Renal cortical epithelial cell (primary cell): ENCODE measurements around the gene ABCC2. TPM values are rescaled to one million over a fixed set of nuclear protein-coding genes. Genes with fewer than 3 reads are reported as not detected.
"Not testable (repeated sequence)": the region's sequence is repeated elsewhere in the genome, so short reads cannot be mapped to it uniquely, and the experiment has no call there.

ENCODE experiments used
- DNase-seq: peaks from one replicate; pipeline ENCODE4 v3.0.0-alpha.2; 2011; ENCODE audit warnings: low read depth
- total RNA-seq: library from RNA; depleted of rRNA; stranded (reverse); fragments of >200 nt; gene quantifications from 2 replicates; pipeline ENCODE4 v1.2.3, GENCODE V29; 2014

ABCC2 gene
- 0.17 and 0.65 TPM in 2 replicates for total RNA-seq

DNA sequence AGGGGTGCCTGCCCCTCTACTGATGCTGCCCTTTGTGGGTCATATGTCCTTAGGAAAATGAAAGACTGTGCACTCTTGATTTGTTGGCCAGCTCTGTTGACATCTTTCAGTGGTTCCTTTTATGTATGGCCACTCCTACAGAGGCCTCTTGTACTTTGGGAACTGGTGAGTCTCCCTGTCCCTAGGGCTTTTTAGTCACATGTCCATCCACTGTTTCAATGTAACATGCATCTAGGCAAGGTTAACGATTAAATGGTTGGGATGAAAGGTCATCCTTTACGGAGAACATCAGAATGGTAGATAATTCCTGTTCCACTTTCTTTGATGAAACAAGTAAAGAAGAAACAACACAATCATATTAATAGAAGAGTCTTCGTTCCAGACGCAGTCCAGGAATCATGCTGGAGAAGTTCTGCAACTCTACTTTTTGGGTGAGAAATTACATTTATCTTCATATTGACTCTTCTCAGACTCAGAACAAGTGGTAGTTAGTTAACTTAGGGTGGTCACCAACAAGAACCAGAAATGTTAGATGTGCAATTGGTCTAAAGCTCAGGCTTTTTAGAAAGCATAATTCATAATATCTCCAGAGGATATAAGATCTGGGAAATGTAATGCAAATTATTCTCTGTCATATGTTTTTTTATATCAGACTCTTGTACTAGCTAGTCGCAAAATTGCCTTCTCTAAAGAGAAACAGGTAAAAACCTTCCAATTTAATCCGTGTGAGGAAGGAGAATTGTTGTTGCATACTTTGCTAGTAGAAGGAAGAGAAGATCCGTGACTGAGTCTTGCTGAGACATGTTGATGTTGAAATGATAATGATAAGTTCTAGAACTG lies at the start of gene ABCC2:
ABCC2 (plus strand) TSS at position 194 of the 840 bp plus-strand sequence; CDS start at position 399, 205 bp downstream.
- DNase-seq = peak; percentile 69

- no peak for DNase-seq
These were observed 49.1 kb upstream of the ABCC2 start for GRCh38 chr10:99733366-99733765.

DNA sequence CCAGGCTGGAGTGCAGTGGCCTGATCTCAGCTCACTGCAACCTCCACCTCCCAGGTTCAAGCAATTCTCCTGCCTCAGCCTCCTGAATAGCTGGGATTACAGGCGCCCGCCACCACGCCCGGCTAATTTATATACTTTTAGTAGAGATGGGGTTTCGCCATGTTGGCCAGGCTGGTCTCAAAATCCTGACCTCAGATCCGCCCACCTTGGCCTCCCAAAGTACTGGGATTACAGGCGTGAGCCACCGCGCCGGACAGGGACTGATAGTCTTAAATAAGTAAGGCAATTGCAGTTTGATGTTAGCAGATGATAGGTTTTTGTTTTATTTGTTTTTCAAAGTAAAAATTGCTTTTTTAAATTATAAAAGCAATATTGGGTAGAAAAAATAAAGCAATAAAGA lies 48.3 kb upstream of the ABCC2 start:
- not testable (repeated sequence) for DNase-seq

DNA sequence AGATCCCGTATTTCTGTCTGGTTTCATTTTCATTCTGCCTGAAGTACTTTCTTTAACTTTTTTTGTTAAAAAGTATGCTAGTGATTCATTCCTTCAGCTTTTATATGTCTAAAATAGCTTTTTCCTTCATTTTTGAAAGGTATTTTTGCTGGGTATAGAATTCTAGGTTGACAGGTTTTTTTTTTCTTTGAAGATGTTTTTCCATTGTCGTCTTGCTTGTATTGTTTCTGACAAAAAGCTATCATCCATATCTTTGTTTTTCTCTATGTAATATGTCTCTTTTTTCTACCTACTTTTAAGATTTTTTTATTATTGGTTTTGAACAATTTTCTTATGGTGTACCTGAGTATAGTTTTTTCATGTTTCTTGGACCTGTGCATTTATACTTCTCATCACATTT lies 42.2 kb upstream of the ABCC2 start:
- no peak for DNase-seq

DNA sequence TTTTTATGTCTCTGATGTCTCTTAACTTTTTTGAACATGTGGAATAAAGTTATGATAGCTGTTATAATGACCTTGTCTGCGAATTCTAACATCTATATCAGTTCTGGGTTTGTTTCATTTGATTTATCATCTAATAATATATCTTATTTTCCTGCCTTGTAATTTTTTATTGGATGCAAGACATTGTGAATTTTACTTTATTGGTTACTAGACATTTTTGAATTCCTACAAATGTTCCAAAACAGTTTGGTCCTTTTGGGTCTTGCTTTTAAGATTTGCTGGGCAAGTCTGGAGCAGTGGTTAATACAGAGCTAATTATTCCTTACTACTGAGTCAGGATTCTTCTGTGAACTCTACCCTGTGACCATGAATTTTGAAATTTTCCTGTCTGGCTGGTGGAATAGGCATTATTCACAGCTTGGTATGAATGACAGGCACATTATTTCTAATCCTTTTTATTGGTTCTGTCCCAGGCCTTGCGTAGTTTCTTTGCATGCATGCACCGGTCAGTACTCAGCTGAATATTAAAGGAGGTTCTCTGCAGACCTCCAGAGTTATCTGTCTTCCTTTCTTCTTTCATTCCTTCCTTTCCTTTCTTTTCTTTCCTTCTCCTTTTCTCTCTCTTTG lies 41.4 kb upstream of the ABCC2 start:
- DNase-seq = no peak

GRCh38 chr10:99742254-99742653 lies 40.2 kb upstream of the ABCC2 start:
- no peak for DNase-seq

GRCh38 chr10:99742701-99743100 lies 39.7 kb upstream of the ABCC2 start:
- DNase-seq = no peak

DNA sequence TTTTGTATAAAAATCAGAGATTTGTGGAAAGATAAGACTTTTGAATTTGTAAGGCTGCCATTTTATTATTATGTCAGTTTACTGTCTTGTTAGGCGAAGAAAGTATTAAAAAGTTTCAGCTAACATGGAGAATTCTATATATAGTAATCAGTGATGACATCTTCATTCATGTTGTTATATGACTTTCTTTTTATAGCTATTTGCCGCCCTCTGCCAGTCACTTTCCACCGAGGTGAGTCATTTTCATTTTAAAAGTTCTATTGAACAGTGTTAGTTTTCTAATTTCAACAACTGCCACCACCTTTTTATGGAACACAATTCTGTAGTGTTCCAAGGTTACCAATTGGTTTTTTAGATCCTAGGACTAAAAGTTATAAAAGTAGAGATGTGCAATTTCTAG lies 38.6 kb upstream of the ABCC2 start:
- no peak for DNase-seq

GRCh38 chr10:99746166-99746565 lies 36.3 kb upstream of the ABCC2 start:
- DNase-seq = not testable (repeated sequence)

DNA sequence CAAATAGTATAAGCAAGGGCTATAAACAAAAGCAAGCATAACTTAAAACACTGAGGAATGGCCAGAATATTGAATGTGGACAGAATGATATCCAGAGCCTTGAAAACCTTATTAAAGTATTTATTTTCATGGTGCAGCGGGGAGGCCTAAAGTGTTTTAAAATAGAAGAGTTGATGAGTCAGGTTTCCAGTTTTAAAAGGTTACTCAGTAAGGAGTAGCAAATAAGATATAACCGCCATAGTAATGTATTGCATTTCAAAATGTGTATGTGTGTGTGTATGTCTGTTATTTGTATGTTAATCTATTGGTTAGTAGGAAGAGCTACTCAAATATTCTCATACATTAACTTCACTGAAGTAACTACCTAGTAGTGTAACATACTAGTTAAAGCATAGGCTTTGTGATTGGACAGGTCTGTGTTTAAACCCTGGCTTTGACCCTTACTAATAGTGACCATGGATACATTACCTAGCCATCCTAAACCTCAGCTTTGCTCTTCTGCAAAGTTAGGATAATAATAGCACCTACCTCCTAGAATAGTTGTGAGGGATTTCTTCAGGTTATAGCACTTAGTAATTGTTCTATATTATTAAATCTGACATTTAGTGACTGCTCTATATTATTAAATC lies 33.5 kb upstream of the ABCC2 start:
- no peak for DNase-seq

- DNase-seq = no peak
These were observed 31.8 kb upstream of the ABCC2 start for GRCh38 chr10:99750641-99751040.

DNA sequence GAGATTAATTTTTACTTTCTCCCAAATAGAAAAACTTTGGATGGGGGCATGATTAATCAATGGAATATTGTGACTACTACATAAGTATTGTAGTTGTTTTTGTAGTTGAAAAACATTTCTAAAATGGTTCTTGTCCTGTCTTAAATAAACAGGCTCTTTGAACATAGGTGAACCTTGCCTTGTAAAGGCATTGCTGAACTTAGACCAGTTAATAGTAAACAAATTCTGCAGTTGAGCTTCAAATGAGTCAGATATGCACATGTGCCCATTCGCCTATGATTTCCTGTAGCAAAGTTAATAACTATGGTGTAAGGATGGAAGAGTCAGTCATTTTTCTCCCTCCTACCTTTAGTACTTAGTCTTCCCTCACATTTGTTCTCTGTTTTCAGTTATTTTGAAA lies 27.8 kb upstream of the ABCC2 start:
- DNase-seq = peak; percentile 86

DNA sequence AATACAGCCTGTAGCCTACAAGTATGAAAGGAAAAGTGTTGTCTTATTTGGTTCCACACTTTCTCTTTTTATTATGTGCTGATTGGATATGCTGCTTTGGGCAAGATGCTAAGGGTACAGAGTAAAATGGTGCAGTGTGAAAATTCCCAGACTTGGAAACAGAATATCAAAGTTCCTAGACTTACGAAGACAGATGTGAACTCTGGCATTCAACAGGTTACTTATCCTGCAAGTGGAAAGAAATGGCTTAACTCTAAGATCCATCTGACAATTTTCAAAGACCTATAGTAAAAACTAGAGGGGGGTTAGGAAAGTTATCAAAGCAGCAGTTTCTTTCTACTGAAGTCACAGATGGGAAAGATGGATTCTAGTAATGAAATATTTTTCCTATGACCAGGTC lies 26.3 kb upstream of the ABCC2 start:
- DNase-seq = no peak

- no peak for DNase-seq
These were observed 24.1 kb upstream of the ABCC2 start for GRCh38 chr10:99758211-99758891.

GRCh38 chr10:99760321-99760720 lies 22.1 kb upstream of the ABCC2 start:
- no peak for DNase-seq

GRCh38 chr10:99761365-99761764 lies 21.1 kb upstream of the ABCC2 start:
- no peak for DNase-seq

DNA sequence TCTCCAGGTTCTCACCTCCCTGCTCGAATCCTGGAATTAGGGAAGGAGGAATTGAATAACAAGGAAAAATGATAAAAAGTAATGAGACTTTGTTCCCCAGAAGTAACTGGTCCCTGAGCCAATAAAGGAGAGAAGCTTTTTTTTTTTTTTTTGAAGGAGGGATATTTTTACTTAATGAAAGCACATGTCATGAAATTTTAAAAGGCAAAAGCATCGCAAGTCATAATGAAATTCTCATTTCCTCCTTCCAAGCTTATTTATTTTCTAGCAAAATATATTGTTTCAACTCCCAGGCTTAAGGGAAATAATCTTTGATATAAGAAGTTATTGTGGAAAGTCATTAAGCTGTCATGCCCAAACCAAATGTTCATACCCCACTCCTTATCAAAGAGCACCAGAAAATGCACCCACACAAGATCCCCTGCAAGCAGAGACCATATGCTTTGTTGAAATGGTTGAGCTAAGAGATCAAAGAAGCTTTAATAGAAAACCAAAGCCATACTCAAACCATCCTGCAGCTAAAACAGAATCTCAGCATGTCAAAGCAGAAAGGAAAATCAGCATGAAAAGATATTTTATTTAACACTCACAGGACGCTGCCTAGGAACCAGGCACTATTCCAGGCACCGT lies 16.7 kb upstream of the ABCC2 start:
- no peak for DNase-seq

DNA sequence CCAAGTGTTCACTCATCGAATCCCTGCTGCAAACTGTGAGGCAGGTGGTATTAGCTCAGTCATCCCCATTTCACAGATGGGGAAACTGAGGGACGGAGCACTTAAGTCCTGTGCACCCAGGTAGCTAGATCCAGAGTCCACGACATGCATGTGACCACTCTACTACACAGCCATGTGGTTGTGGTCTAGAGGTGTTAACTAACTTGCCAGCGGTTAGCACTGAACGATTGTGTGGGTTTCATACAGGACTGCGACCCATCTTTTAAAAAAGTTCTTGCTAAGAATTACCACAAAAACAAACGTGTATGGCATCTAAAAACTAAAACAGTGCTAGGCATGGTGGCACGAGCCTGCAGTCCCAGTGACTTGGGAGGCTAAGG lies 16.1 kb upstream of the ABCC2 start:
- no peak for DNase-seq

GRCh38 chr10:99767901-99768300 lies 14.5 kb upstream of the ABCC2 start:
- DNase-seq = no peak

DNA sequence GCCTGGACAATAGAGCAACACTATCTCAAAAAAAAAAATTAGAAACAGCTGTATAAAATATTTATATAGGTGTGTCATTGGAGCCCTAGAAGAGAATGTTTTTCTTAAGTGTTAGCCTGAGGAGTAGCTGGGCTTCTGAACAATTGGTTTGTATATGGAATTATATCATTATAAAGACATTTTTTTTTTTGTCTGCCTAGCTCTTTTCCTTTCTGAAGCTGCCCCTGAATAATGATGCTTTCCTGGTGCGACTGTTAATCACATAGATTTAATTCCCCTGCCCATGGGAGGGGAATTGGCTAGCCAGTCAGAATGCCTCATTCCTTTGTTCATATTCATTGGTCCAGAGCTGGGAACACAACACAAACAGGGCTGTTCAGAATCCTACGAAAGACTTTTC lies 13.9 kb upstream of the ABCC2 start:
- DNase-seq = no peak

- no peak for DNase-seq
These were observed 12.7 kb upstream of the ABCC2 start for GRCh38 chr10:99769706-99770105.
